Measurements from ENCODE around the gene TMEM45B. TPM values are rescaled to one million over a fixed set of nuclear protein-coding genes. Genes with fewer than 3 reads are reported as not detected.

Gene TMEM45B
- total and polyA plus RNA-seq, 2 donors (not counting 1 experiment from before 2014, with no cell fraction given): not detected

DNA sequence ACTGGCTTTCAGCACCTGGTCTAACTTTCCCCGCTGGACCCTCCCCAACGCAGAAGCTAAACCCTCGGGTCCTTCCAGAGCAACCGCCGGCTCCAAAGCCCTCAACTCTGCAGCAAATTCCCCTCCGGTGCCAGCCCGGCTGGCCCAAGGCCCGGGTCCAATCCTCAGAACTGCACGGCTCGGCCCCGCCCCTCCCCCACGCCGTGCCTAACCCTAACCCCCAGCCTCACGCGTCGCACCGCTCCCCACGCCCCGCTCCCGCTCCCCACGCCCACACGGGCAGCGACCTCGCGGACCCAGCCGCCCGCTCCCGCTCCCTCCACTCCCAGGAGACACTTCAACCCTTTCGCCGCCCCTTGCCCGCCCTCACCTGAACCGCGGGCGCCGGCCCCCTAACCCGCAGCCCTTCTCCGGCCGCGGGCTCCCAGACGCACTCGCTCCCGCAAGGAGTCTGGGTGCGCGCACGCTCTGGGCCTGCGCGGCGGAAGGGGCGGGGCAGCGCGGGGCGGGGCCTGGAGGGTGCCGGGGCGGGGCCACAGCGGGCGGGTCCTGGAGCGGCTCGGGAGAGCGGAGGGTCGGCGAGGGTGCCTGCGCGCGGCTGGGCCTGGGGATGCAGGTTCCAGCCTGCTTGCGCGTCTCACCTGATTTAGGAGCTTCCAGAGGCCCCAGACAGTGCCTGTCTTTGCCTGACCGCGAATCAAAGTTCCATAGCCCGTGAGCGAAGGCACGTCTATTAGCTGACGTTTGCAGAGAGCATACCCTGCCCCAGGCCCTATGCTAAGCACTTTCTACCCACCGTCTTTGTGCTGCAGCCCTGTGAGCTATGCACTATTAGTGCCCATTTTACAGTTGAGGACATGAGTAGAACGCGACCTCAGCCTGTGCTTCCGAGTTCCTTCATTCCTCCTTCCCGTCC is 79.7 kb downstream of the TMEM45B start, which contains the start of gene NFRKB:
Gene NFRKB, minus strand, starts transcription at position 453 of the 916 bp plus-strand sequence. CDS start 2,729 bp downstream, outside the sequence.
- Histone ChIP-seq H3K4me1 (ENCODE audit: control insufficient read depth, extremely low read depth, insufficient read depth, low read length) (peaks cover 2% of the 10 kb centered on the region), H3K27ac (ENCODE audit: insufficient read depth, low read length) (peak within 1 kb of the TSS; percentile 26), H3K9ac (ENCODE audit: insufficient read depth, low read length) (peak within 1 kb of the TSS; percentile 64), H3K36me3 (ENCODE audit: control insufficient read depth, insufficient read depth, low read length) (no peaks in the 10 kb centered on the region), H3K9me3 (ENCODE audit: control insufficient read depth, insufficient read depth, low read depth, low read length) (no peaks in the 10 kb centered on the region), H4K20me1 (ENCODE audit: control insufficient read depth, extremely low read depth, insufficient read depth, low read length) (no peaks in the 10 kb centered on the region), H3K4me2 (ENCODE audit: extremely low read depth, insufficient read depth, low read length) (peak within 1 kb of the TSS; percentile 90), H3K4me3 (replicated peaks in 1 of 4; ENCODE audit: control extremely low read depth in 1 of 4, insufficient read depth in 1 of 4, low read depth in 3 of 4, low read length in 4 of 4) (peak within 1 kb of the TSS; percentile 69 to 96 (median 74)), H3K27me3 (ENCODE audit: control insufficient read depth, insufficient read depth, low read length) (no peaks in the 10 kb centered on the region), H2AFZ (ENCODE audit: low read length) (peak within 1 kb of the TSS; percentile 97), H3K79me2 (ENCODE audit: control insufficient read depth, insufficient read depth, low read length) (peaks cover 8% of the 10 kb centered on the region)
- TF ChIP-seq CTCF (conservative IDR thresholded peaks at IDR 0.05 in 1 of 2, IDR thresholded peaks at IDR 0.05 in 1 of 2; ENCODE audit: low read depth in 1 of 2, low read length in 2 of 2): no peak
- TF ChIP-seq EZH2 (IDR thresholded peaks at IDR 0.05; ENCODE audit: low read length, missing control alignments): no peak
- DNase-seq (ENCODE audit: low read depth in 2 of 2): peak; percentile 63 to 67

DNA sequence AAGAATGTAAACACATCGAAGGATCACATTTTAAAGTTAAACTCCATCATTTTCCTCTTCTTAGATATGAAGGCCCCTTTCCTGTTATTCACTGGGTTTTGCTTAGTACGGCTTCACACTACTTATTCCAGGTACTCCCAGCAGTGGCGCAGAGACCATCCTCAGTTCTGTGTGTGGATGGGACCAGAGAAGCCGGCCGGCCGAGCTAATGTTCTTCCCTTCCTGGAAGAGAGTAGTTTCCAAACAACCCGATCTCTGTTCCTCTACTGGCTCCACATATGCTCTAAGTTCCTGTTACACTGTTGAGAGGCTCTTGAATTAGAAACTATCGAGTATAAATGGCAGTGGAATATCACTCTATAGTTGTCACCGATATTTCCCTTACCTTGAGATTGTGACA is 80.4 kb downstream of the TMEM45B start:
- no peaks in the 10 kb centered on the region for H3K27me3 ChIP-seq (ENCODE audit: control insufficient read depth, insufficient read depth, low read length)
- no peak overlapping the region for H3K27ac ChIP-seq (ENCODE audit: insufficient read depth, low read length)
- H2AFZ ChIP-seq (ENCODE audit: low read length): peak overlapping the region; percentile 97
- peak overlapping the region; percentile 69 to 76 (median 72) for H3K4me3 ChIP-seq (replicated peaks in 1 of 4; ENCODE audit: control extremely low read depth in 1 of 4, insufficient read depth in 1 of 4, low read depth in 3 of 4, low read length in 4 of 4)
- H3K4me1 ChIP-seq (ENCODE audit: control insufficient read depth, extremely low read depth, insufficient read depth, low read length): peaks cover 2% of the 10 kb centered on the region
- H3K36me3 ChIP-seq (ENCODE audit: control insufficient read depth, insufficient read depth, low read length): no peaks in the 10 kb centered on the region
- DNase-seq (ENCODE audit: low read depth in 2 of 2): peak; percentile 1 to 3
- H3K9ac ChIP-seq (ENCODE audit: insufficient read depth, low read length): no peak overlapping the region
- H3K4me2 ChIP-seq (ENCODE audit: extremely low read depth, insufficient read depth, low read length): peak overlapping the region; percentile 90
- peaks cover 8% of the 10 kb centered on the region for H3K79me2 ChIP-seq (ENCODE audit: control insufficient read depth, insufficient read depth, low read length)
- TF ChIP-seq CTCF (conservative IDR thresholded peaks at IDR 0.05 in 1 of 2, IDR thresholded peaks at IDR 0.05 in 1 of 2; ENCODE audit: low read depth in 1 of 2, low read length in 2 of 2) (no peak), EZH2 (IDR thresholded peaks at IDR 0.05; ENCODE audit: low read length, missing control alignments) (no peak)
- H4K20me1 ChIP-seq (ENCODE audit: control insufficient read depth, extremely low read depth, insufficient read depth, low read length): no peaks in the 10 kb centered on the region
- no peaks in the 10 kb centered on the region for H3K9me3 ChIP-seq (ENCODE audit: control insufficient read depth, insufficient read depth, low read depth, low read length)

DNA sequence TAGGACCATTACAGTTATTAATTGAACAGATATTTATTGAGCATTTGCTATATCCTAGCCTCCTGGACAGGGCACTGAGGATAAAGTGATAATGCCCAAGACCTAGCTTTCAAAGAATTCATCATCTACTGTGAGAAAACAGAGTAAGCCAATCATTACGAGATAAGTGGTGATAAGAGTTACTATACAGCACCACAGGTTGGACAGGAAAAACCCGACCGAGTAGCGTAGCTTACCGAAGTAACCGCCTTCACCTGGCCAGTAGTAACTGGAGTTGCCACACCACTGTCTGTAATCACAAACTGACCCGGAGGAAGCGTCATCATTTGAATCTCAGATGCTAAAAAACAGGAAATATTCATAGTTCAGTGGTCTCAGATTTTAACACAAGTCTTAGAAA is 89.8 kb downstream of the TMEM45B start:
- H3K9me3 ChIP-seq (ENCODE audit: control insufficient read depth, insufficient read depth, low read depth, low read length): no peaks in the 10 kb centered on the region

More for the DNA sequence above, 89.8 kb downstream of the TMEM45B start:
- no peaks in the 10 kb centered on the region for H3K27me3 ChIP-seq (ENCODE audit: control insufficient read depth, insufficient read depth, low read length)
- no peak for DNase-seq (ENCODE audit: low read depth in 2 of 2)
- no peaks in the 10 kb centered on the region for H3K79me2 ChIP-seq (ENCODE audit: control insufficient read depth, insufficient read depth, low read length)
- H3K4me3 ChIP-seq (replicated peaks in 1 of 4; ENCODE audit: control extremely low read depth in 1 of 4, insufficient read depth in 1 of 4, low read depth in 3 of 4, low read length in 4 of 4): no peak overlapping the region
- no peaks in the 10 kb centered on the region for H3K4me1 ChIP-seq (ENCODE audit: control insufficient read depth, extremely low read depth, insufficient read depth, low read length)
- TF ChIP-seq EZH2 (IDR thresholded peaks at IDR 0.05; ENCODE audit: low read length, missing control alignments) (no peak), CTCF (conservative IDR thresholded peaks at IDR 0.05 in 1 of 2, IDR thresholded peaks at IDR 0.05 in 1 of 2; ENCODE audit: low read depth in 1 of 2, low read length in 2 of 2) (no peak)
- H3K9ac ChIP-seq (ENCODE audit: insufficient read depth, low read length): no peak overlapping the region
- no peak overlapping the region for H2AFZ ChIP-seq (ENCODE audit: low read length)
- H3K4me2 ChIP-seq (ENCODE audit: extremely low read depth, insufficient read depth, low read length): no peak overlapping the region
- no peaks in the 10 kb centered on the region for H4K20me1 ChIP-seq (ENCODE audit: control insufficient read depth, extremely low read depth, insufficient read depth, low read length)
- peaks cover 3% of the 10 kb centered on the region for H3K36me3 ChIP-seq (ENCODE audit: control insufficient read depth, insufficient read depth, low read length)
- H3K27ac ChIP-seq (ENCODE audit: insufficient read depth, low read length): no peak overlapping the region

All from fibroblast of lung (primary cell).